ENCODE measurements around the gene ENTPD6. TPM values are rescaled to one million over a fixed set of nuclear protein-coding genes. Genes with fewer than 3 reads are reported as not detected.

ENTPD6 gene
- total RNA-seq, 1 experiment from 2014 or later: 122 TPM

- intact Hi-C loops (cut with micrococcal nuclease): no loop called here
- BruUV-seq (replicated peaks): no TSS peak
- TF ChIP-seq EZH2phosphoT487 (IDR thresholded peaks at IDR 0.05; ENCODE audit: borderline replicate concordance, low read length): no peak
- no peak for TF ChIP-seq CTCF (conservative IDR thresholded peaks at IDR 0.05; ENCODE audit: low read depth, low read length)
- no peak for TF ChIP-seq EZH2 (IDR thresholded peaks at IDR 0.05; ENCODE audit: low read length, unreplicated experiment)
- Histone ChIP-seq H4K20me1 (ENCODE audit: low read length) (0 out of 2 replicates have a peak, but pooled peaks cover 4% of the 10 kb centered on the region), H3K27me3 (ENCODE audit: low read length) (no peaks in the 10 kb centered on the region), H3K27ac (ENCODE audit: low read length) (no peak overlapping the region), H3K36me3 (ENCODE audit: low read depth, low read length) (peaks cover 76% of the 10 kb centered on the region), H3K4me1 (ENCODE audit: insufficient read depth, low read length) (no peaks in the 10 kb centered on the region), H3F3A (ENCODE audit: low read length, unreplicated experiment) (no peaks in the 10 kb centered on the region), H2AFZ (ENCODE audit: low read length) (no peak overlapping the region), H3K9me3 (ENCODE audit: low read length) (no peaks in the 10 kb centered on the region), H3K4me2 (ENCODE audit: low read length) (no peak overlapping the region), H3K9me2 (replicated peaks; ENCODE audit: low read length) (no peaks in the 10 kb centered on the region), H3K79me2 (ENCODE audit: low read length) (0 out of 2 replicates have a peak, but pooled peaks cover 2% of the 10 kb centered on the region), H3K9ac (ENCODE audit: low read length) (no peak overlapping the region), H3K4me3 (ENCODE audit: low read length) (no peak overlapping the region)
- CTCF ChIA-PET: no interaction called here
- DNase-seq (no peak), ATAC-seq (no peak)
- POLR2A ChIA-PET (ENCODE audit: unreplicated experiment): no interaction called here
These were observed 78.2 kb downstream of the ENTPD6 start for GRCh38 chr20:25273541-25274358.

- intact Hi-C loops (cut with micrococcal nuclease): no loop called here
- Histone ChIP-seq H2AFZ (ENCODE audit: low read length) (no peak overlapping the region), H3K9ac (ENCODE audit: low read length) (no peak overlapping the region), H3K27me3 (ENCODE audit: low read length) (no peaks in the 10 kb centered on the region), H3K9me2 (replicated peaks; ENCODE audit: low read length) (no peaks in the 10 kb centered on the region), H3K36me3 (ENCODE audit: low read depth, low read length) (peaks cover 76% of the 10 kb centered on the region), H3K79me2 (ENCODE audit: low read length) (no peaks in the 10 kb centered on the region), H3K4me1 (ENCODE audit: insufficient read depth, low read length) (no peaks in the 10 kb centered on the region), H3K27ac (ENCODE audit: low read length) (no peak overlapping the region), H3K9me3 (ENCODE audit: low read length) (no peaks in the 10 kb centered on the region), H3K4me2 (ENCODE audit: low read length) (no peak overlapping the region), H3K4me3 (ENCODE audit: low read length) (no peak overlapping the region), H3F3A (ENCODE audit: low read length, unreplicated experiment) (no peaks in the 10 kb centered on the region), H4K20me1 (ENCODE audit: low read length) (no peaks in the 10 kb centered on the region)
- ATAC-seq: no peak
- BruUV-seq (replicated peaks): no TSS peak
- ChIA-PET POLR2A (ENCODE audit: unreplicated experiment) (no interaction called here), CTCF (no interaction called here)
- TF ChIP-seq CTCF (conservative IDR thresholded peaks at IDR 0.05; ENCODE audit: low read depth, low read length) (no peak), EZH2phosphoT487 (IDR thresholded peaks at IDR 0.05; ENCODE audit: borderline replicate concordance, low read length) (no peak), EZH2 (IDR thresholded peaks at IDR 0.05; ENCODE audit: low read length, unreplicated experiment) (no peak)
- DNase-seq: no peak
These were observed 79.0 kb downstream of the ENTPD6 start for GRCh38 chr20:25274481-25274880.
